ENCODE measurements around the gene AFM.
"Not testable (repeated sequence)": the region's sequence is repeated elsewhere in the genome, so short reads cannot be mapped to it uniquely, and the experiment has no call there.

The AFM gene

DNA sequence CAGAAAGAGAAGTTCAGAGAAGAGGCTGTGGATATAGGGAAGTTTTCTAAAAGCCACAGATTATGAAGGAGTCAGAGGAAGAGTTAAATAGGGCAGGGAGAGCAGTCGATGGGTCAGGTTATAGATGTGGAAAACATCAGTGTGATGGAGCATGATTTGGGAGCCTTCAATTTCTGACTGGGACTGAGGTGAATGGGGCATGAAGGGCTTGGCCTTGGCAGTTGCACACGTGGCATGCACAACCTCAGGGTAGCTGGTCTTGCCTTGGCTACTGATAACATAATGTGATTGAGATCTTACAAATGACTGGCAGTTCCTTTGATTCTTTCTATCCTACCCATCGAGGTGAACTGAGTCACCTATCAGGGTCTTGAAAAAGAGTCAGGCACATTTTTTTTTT is 59.7 kb downstream of the AFM start:
- H3K27me3 ChIP-seq (ENCODE audit: control insufficient read depth, insufficient read depth, low read length) = no peaks in the 10 kb centered on the region
- H3K4me1 ChIP-seq (ENCODE audit: control insufficient read depth, insufficient read depth, low read length) = no peaks in the 10 kb centered on the region
- no peak overlapping the region for H3K27ac ChIP-seq (ENCODE audit: low read depth, low read length)
- no peaks in the 10 kb centered on the region for H3K36me3 ChIP-seq (ENCODE audit: control insufficient read depth, insufficient read depth, low read length)
- no peak overlapping the region for H3K9ac ChIP-seq (ENCODE audit: low read depth, low read length)
- H3K9me3 ChIP-seq (ENCODE audit: control insufficient read depth, insufficient read depth, low read length) = no peaks in the 10 kb centered on the region; the same call in 1 of the 2 replicates
- no peak overlapping the region for H3K4me3 ChIP-seq (ENCODE audit: low read depth, low read length)

DNA sequence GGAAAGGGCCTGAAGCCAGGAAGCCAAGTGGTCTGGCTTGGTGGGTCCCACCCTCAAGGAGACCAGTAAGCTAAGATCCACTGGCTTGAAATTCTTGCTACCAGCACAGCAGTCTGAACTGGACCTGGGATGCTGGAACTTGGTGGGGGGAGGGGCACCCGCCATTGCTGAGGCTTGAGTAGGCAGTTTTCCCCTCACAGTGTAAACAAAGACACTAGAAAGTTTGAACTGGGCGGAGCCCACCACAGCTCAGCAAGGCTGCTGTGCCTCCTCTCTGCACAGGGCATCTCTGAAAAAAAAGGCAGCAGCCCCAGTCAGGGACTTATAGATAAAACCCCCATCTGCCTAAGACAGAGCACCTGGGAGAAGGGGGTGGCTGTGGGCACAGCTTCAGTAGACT is 63.1 kb downstream of the AFM start:
- Histone ChIP-seq H3K4me3 (ENCODE audit: low read depth, low read length) (no peak overlapping the region), H3K27me3 (ENCODE audit: control insufficient read depth, insufficient read depth, low read length) (no peaks in the 10 kb centered on the region), H3K9ac (ENCODE audit: low read depth, low read length) (no peak overlapping the region), H3K36me3 (ENCODE audit: control insufficient read depth, insufficient read depth, low read length) (no peaks in the 10 kb centered on the region), H3K9me3 (ENCODE audit: control insufficient read depth, insufficient read depth, low read length) (peaks cover under 1% of the 10 kb centered on the region; the same call in 1 of the 2 replicates), H3K27ac (ENCODE audit: low read depth, low read length) (no peak overlapping the region), H3K4me1 (ENCODE audit: control insufficient read depth, insufficient read depth, low read length) (no peaks in the 10 kb centered on the region)

DNA sequence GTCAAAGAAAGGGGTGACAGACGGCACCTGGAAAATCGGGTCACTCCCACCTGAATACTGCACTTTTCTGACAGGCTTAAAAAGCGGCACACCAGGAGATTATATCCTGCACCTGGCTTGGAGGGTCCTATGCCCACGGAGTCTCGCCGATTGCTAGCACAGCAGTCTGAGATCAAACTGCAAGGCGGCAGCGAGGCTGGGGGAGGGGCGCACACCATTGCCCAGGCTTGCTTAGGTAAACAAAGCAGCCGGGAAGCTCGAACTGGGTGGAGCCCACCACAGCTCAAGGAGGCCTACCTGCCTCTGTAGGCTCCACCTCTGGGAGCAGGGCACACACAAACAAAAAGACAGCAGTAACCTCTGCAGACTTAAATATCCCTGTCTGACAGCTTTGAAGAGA is 69.3 kb downstream of the AFM start:
- peaks cover 12% of the 10 kb centered on the region; the same call in 1 of the 2 replicates for H3K9me3 ChIP-seq (ENCODE audit: control insufficient read depth, insufficient read depth, low read length)
- H3K4me3 ChIP-seq (ENCODE audit: low read depth, low read length); H3K4me1 ChIP-seq (ENCODE audit: control insufficient read depth, insufficient read depth, low read length); H3K27me3 ChIP-seq (ENCODE audit: control insufficient read depth, insufficient read depth, low read length); H3K27ac ChIP-seq (ENCODE audit: low read depth, low read length); H3K36me3 ChIP-seq (ENCODE audit: control insufficient read depth, insufficient read depth, low read length); H3K9ac ChIP-seq (ENCODE audit: low read depth, low read length): not testable (repeated sequence)

Data from HUES48 (cell line).